ENCODE measurements around the gene PDE6D. TPM values are rescaled to one million over a fixed set of nuclear protein-coding genes. Genes with fewer than 3 reads are reported as not detected.

The PDE6D gene
- 14.8 and 19.6 TPM in 2 replicates for total RNA-seq

DNA sequence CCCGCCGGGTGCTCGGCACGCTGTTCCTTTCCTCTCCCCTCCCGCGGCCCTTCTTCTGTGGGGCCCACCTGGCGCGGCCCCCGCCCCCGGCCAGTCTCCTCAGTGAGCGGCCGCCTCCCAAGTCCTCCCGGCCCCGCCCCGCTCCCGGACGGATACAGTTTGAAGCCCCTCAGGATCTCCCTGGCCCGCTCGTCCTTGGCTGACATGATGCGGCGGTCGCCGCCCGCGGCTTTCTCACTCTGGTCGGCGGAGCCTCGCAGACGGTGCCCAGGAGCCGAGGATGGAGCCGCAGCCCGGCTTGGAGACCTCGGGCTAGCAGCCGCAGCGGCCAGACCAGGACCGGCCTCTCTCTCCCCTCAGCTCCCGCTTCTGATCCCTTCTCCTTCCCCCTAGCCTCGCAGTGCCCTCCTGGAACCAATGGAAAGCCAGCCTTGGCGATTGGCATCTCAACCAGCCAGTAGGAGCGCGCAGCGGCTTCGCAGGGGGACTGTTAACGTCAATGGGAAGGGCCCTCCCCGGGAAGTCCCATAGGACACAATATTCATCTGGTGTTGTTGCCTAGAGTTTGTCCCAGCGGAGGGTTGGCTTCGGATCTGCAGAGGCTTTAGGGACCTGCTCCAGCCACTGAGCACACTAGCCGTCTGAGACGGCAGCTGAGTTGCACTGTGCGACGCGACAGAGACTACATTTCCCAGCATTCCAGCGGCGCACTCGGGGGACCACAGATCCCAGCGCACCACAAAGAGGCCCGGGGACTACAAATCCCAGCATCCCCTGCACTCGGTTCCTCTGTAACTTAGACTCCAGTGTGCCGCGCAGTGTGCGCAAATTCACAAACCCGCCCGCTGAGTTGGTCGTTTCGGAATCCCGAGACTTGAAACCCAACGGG is at the start of gene PDE6D:
Gene PDE6D (minus strand): TSS at position 374 of the 889 bp plus-strand sequence. CDS start 168 bp downstream, at position 206.
- DNase-seq (ENCODE audit: low read depth in 2 of 2) = peak; percentile 99

DNA sequence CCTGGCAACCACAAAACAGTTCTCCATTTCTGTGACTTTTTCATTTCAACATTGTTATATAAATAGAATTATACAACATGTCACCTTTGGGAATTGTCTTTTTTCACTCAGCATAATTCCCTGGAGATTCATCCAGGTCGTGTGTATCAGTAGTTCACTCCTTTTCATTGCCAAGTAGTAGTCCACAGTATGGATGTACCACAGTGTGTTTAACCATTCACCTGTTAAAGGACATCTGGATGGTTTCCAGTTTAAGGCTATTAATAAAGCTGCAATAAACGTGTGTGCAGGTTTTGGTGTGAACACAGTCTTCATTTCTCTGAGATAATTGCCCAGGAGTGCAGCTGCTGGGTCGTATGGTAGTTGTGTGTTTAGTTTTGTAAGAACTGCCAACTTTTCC is 40.8 kb upstream of the PDE6D start:
- no peak for DNase-seq (ENCODE audit: low read depth in 2 of 2)

DNA sequence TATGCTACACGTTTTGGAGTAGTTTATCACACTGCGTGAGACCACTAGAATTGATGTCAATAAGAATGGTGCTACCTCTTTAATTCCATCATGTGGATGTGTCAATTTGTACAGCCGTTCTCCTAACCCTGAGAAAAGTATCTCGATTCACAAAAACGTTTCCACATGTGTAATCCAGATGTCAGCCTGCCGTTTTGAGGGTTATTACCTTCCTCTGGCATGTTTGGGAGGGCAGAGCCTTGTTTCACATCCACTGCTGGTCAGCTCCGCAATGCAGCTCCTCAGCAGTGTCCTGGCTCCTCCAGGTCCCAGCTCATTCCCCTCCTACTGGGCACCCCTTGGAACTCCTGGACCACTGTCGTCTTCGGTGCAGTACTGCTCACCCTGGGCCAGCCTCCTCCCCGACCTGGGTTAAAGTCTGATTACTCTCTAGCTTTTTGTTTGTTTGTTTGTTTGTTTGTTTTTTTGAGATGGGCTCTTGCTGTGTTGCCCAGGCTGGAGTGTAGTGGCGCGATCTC is 39.8 kb upstream of the PDE6D start:
- no peak for DNase-seq (ENCODE audit: low read depth in 2 of 2)

DNA sequence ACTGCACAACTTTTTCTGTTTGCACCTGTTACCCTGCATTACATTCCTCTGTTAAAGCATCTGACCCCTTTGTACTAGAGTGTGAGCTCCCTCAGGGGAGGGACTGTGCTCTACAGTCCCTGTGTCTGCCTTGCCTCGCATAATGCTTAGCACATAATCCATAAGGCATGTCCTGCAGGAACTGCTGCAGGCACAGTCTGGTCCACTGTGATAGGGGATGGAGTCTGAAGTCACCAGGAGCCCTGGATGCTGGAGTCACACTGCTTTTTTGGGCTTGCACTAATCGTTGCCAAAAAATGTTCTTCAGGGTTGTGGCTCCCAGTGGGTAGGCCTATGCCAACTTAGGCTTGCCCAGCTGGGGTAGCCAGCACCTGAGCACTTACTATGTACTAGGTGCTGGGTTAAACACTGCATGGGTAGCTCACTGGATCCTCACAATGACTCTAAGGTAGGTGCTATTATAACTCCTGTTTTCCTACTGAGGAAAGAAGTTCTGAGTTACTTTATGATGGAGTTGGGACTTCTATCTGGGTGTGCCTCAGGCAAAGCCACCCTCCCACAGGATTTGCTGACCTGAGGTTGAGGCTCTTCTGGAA is 38.5 kb upstream of the PDE6D start:
- no peak for DNase-seq (ENCODE audit: low read depth in 2 of 2)

DNA sequence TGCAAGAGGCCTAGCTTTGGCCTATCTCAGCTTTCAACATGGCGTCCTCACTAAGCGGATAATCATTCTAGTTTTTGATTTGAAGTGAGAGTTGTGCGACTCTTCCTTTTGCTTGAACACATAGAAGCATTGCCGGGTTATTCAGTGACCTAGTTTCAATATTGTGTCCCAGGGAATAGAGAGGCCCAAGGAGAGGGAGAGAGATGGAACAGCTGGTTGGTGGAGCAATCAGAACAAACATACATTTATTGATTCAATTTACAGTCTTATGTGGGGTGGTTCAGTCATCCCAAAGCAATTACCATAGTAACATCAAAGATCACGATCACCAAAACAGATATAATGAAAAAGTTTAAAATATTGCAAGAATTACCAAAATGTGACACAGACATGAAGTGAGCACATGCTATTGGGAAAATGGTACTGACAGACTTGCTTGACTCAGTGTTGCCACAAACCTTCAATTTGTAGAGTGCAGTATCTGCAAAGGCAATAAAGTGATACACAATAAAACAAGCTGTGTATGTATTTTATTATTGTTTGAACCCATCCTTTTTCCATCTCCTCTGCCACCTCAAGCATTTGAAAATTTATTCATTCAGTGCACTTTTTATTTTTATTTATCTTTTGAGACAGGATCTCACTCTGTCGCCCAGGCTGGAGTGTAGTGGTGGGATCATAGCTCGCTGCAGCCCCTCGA is 35.4 kb upstream of the PDE6D start:
- DNase-seq (ENCODE audit: low read depth in 2 of 2) = no peak

DNA sequence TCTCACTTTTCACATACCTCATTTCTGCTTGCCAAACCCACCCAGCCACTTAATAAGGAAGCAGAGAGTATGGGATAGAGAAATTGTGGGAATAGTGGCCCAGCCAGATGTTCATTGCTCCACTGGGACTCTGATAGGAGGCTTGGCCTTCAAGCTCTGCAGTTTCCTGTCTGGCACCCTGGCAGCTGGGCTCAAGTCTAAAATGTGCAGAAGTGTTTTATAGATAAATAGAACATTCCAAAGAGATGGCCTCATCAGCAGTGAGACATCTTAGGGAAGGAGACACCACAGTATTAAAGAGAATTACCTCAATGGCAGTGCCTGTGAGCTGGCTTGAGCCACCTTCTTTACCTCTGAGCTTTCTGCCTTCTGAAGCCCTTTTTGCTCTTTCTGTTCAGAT is 29.8 kb upstream of the PDE6D start:
- DNase-seq (ENCODE audit: low read depth in 2 of 2) = peak in 1 of 2 donors; percentile 43

DNA sequence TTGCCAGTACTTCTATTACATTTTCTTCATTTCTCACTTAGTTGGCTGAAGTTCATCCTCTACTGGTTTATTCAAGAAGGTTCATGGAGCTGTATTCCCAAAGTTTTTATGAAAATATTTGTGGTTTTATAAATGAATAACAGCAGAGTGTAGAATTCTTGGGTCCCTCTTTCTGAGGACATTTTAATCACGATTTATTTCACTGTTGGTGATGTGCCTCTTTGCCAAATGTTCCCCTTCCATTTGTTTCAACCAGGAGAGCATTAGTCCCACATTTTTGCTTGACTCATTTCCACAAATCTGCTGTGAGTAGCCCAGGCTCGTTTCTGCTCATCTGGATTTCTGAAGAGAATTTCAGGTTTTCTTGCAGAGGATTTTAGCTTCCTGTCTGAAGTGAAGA is 25.9 kb upstream of the PDE6D start:
- DNase-seq (ENCODE audit: low read depth in 2 of 2) = no peak

DNA sequence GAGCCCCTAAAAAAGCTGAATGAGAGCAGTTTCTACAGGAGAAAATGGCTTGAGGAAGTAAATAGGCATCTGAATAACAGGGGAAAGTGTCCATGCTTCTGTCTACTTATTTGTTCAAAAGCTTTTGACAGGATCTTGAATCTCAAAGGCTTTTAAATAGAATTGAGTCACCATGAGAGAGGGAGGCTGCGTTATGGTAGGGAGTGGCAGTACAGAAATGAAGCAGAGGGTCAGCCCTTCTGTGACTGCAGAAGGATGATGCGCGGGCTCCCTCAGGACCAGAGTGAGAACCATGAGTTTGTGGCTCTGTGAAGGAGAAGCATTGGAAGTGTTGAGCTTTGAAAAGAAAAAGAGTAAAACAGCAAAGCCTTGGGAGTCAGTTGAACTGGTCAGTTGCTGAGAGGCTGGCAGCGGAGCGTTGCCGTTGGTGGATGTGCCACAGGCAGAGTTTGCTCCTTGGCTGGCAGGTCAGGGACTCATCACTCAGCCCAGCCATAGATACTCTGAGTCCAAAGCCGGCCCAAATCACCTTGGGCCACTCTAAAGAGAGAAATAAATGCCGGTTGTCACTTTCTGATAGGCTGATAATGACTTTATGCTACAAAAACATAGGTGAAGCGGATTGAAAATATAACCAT is 22.5 kb upstream of the PDE6D start:
- DNase-seq (ENCODE audit: low read depth in 2 of 2) = no peak

DNA sequence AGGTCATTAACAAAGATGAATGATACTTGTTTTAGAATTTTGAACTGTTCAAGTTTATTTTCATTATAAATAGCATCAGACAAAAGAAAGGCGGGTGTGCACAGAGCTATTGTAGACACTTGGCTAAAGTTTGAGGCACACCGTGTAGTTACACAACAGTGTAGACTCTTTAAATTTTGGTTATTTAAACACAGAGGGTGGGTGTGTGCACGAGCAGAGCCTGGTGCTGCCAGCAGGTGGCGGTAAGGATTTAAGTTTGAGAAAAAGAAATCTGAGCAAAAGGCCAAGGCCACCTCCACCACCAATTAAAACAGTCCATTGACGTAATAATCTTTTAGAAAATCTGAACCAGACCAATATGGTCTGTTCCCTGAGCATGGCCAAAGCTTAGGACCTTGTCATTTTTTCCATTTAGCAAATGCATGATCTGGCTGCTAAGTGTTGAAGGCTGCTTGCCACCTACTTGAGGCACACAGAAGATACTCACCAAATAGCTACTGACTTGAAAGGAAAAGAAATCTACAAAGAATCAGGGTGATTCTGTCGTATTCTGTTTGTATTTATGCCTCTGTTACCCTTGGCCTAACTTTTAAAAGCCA is 19.5 kb upstream of the PDE6D start:
- DNase-seq (ENCODE audit: low read depth in 2 of 2) = peak; percentile 49 to 50

DNA sequence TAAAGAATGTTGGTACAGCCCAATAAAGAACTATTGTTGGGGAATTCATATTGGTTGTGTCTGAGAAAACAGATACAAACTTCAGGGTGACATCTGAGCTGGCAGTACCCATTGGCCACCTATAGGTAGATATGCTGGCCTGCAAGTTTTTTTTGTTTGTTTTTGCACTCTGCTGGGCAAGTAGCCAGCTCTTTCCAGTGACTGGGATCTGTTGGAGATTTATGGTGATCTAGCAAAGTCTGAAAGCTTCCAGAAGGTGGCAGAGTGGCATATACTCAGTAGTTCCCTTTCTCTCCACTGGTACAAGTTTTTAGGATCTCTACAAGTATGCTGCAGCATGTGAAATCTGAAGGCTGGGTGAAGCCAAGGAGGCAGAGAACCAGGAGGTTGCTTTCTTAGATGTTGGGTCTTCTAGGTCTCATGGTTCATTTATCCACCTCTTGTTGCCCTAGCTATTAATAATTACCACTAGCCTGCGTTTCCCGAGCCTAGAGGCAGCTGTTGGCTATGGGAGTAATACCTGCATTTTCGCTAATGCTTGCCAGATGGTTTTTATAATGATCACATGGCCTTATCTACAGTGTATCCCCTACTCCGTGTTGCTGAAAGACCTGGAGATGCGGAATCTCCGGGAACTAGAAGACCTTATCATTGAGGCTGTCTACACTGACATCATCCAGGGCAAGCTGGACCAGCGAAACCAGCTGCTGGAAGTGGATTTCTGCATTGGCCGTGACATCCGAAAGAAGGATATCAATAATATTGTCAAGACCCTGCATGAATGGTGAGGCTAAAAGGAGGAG is 14.6 kb upstream of the PDE6D start:
- DNase-seq (ENCODE audit: low read depth in 2 of 2) = peak; percentile 82 to 95

DNA sequence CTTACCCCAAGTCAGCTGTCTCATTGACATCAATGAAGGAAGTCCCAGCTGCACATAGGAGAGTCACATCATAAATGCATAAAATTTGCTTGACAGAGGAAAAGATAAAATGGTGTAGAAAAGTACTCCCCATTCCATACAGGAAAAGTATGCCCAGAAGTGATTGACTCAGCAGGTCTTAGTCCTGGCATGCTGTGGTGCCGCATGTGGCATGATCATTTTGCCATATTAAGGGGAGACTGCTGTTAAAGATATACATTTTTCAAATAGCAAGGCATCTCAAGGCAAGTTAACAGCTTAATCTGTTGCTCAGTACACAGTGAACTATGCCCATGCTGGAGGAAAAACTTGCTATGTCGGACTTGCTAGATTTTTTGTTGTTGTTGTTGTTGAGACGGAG is 13.3 kb upstream of the PDE6D start:
- DNase-seq (ENCODE audit: low read depth in 2 of 2) = no peak

DNA sequence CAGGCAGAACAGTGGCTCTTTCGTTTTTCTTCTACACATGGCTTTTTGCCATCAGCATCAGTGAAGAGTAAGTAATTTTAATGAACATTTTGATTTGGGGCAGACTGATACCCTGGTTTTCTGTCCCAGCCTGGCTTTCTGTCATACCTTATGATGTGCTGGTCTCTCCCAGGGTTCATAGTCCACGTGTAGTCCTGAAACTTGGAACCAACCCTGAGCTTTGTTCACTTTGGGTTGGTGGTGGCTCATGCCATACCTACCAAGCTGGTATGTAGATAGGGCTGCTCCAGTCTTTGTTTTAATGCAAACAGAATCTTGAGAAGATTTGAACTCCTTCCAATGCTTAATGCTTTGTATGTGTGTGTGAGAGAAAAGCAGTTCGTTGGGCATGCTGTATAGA is 10.0 kb upstream of the PDE6D start:
- no peak for DNase-seq (ENCODE audit: low read depth in 2 of 2)

DNA sequence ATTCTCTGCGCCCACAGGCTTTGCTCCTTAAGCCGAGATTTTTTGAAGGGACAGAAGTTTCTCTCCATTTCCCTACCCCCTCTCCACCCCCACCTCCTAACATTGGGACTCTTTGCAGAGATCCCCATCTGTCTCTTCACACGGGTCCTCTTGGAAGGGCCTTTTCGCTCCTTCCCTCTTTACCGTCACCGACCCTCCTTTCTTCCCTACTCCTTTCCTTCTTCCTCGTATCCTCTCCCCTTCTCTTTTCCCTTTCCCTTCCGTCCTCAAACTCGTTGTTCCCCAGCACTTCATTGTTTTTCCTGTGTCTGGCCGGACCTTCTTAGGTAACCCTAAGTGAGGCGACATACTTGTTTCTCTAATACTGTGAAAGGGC is 5.8 kb upstream of the PDE6D start:
- DNase-seq (ENCODE audit: low read depth in 2 of 2) = no peak

DNA sequence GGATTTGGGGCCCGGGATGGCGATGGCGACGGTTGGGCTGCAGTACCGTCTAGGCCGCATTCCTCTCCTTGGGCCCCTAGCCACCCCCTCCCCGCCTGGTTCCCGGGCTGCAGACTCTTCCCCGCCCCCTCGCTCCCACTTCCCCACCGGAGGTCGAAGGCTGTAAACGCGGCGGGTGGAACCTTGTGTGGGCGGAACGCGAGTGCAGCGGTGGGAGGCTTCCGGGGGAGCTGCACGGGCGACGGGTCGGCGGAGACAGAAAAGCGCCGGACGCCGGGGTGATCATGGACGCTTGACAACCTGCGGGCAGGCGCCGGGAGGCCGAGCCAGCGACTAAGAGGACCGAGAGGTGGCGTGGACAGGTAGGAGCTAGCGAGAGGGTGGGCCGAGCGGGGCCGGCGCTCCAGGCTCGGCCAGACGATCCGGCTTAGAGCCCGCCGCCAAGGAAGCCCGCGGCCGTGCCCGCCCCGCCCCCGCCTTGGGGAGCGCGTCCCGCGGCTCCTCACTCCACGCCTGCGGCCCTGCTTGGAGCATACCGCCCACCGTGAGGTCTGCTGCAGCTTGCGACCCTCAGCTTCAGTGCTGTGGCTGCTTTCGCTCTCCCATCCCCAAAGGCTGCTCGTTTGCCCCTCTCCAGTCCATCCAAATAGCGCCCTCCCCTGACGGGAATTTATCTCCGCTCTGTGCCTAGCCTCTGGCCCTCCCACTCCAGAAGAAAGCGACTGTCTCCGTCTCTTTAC is 5.3 kb upstream of the PDE6D start, which contains the start of gene COPS7B:
Gene COPS7B (plus strand): TSS at position 269 of the 740 bp plus-strand sequence. CDS start 2,126 bp downstream, outside the sequence.
- peak; percentile 85 to 89 for DNase-seq (ENCODE audit: low read depth in 2 of 2)

DNA sequence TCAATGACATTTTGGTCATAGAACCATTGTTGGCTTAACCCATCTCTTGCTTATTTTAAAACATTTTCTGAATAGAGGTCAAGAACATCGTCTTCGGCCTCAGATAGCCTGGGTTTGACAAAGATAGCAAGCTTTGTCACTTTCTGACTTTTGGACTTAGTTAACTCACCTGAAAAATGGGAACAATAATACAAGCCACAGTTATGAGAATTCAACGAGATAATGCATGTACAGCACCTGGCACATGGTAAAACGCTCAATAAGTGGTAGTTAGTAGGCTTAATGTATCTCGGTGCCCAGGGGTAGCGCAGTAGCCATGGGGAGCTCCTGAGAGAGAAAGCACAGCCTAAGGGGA is 4.7 kb upstream of the PDE6D start:
- no peak for DNase-seq (ENCODE audit: low read depth in 2 of 2)

DNA sequence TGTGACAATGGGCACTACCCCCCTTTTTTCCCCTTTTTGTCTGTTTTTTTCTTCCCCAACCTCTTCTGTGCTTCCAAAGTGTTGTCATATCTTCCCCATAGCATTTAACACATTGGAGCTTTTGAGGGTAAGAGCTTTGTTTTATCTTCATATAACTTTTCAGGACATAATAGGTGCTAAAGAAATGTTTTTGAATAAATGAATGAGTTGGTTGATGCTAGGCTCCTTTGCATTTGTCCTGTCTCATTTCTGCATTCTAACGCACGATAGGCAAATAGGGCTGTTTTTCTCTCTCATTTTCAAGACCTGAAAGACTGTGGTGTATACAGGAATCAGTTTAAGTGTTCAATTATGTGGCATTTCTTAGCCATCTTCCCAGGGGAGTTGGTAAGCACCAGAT is 4.3 kb upstream of the PDE6D start:
- no peak for DNase-seq (ENCODE audit: low read depth in 2 of 2)

DNA sequence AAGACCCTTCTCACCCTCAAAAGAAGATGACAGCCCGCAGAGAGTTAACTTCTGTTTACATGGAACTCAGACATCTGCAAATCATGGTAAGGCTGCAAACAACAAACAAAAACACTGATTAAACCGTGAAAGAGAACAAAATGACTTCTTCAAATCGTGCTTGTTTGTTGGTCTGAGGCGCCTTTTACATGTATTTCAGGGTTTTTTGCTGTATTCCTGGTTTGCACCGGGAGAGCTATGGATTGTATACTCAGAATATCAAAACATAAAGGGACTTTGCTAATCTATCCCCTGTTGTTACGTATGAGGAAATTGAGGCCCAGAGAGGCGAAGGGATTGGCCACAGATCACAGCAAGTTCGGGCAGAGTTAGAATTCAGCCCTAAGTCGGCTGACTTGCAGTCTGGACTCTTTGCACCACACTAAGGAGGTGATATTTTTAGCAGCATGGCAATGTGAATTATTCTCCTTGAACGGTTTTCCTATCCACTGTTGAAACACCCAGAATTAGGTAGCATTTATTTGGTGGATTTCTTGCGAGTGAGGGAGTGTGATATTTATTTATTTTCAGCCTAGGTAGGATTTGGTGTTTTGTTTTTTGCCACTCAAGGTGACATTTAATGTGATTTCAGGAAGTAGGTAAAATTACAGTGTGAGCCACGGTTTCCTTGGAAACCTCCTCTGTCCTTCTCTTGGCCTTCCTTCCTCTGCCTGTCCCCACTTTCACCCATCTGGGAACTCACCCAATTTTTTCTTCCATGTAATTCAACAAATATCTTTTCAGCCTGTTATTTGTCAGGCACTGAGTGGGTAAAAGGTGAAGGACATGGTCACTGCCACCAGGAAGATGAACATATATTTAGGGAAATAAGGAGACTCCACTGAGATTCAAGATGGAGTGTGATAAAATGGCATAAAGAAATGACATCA is 980 bp upstream of the PDE6D start:
- DNase-seq (ENCODE audit: low read depth in 2 of 2) = peak; percentile 72 to 92

DNA sequence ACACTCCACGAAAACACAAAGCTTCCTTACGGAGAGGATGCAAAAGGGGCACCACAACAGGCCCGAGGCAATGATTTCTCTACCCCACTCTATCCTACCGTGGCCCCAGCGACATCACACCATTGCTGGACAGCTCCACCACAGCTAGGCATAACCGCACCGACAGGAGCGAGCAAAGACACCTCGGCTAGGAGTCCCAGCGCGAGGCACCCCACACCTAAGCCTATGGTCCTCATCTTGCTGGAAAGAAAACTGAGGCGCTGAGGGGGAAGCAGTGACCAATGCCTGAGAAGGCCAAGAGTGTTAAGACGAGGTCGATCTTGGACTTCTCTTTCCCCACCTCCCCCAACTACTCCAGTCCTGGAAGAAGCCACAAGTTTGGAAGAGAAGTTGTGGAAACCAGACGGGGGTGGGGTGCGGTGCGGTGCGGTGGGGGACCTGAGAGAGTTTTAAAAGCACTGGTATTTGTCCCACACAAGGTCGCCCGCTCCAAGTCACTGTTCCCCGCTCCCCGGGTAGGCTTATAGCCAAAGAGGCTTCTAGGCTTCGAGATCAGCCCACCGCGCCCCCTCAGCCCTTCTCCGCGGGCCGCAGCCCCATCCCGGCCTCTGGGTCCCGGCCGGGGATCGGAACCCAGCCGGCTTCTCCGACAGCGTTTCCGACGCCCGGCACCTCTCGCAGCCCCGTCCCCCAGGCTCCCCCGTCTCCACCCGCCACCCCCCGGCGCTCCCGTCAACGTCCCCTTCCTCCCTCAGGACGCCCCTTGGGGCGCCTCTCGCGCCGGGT is 766 bp downstream of the PDE6D start:
- DNase-seq (ENCODE audit: low read depth in 2 of 2) = peak; percentile 57 to 61

Data from lung microvascular endothelial cell (primary cell).